GM12801 (cell line): Measurements from ENCODE around the gene CSF1R.

ENCODE experiments used
- TF ChIP-seq, protein P1 (sequence below): IDR thresholded peaks from one replicate; pipeline ENCODE4 v1.5.1; 2011; ENCODE audit warnings: control low read depth; ENCODE audit not compliant: insufficient read length; ENCODE audit errors: extremely low read depth

CSF1R gene

GRCh38 chr5:150022158-150022531, 64.2 kb downstream of the CSF1R start:
- TF ChIP-seq, protein P1, sequence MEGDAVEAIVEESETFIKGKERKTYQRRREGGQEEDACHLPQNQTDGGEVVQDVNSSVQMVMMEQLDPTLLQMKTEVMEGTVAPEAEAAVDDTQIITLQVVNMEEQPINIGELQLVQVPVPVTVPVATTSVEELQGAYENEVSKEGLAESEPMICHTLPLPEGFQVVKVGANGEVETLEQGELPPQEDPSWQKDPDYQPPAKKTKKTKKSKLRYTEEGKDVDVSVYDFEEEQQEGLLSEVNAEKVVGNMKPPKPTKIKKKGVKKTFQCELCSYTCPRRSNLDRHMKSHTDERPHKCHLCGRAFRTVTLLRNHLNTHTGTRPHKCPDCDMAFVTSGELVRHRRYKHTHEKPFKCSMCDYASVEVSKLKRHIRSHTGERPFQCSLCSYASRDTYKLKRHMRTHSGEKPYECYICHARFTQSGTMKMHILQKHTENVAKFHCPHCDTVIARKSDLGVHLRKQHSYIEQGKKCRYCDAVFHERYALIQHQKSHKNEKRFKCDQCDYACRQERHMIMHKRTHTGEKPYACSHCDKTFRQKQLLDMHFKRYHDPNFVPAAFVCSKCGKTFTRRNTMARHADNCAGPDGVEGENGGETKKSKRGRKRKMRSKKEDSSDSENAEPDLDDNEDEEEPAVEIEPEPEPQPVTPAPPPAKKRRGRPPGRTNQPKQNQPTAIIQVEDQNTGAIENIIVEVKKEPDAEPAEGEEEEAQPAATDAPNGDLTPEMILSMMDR = no peak

DNA sequence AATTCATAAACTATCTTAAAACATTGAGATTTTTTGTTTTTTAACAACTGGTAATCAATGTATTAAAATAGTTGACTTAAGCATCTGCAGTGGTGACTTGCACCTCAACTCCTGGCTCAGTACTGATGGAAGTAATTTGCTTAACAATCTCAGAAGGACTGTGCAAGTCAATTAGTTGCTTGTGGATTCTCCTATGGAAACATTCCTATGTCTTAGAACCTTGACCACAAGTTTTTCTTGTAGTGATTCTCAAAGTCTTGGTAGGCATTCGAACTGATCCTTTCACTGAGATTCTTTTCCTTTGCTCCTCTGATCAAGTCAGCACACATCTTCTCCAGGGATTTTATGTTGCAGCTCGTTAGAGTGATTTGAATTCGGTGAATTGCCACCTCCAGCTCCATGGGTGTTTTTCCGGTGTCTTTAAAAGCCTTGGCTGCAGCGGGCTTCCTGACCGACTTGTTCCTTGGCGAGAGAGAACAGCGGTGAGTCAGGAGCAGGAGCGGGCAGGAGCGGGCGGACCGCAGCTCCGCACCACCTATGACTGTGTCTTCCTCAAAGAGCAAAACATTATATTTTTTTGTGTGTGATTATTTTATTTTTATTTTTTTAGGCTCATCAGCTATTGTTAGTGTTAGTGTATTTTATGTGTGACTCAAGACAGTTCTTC, 64.7 kb downstream of the CSF1R start:
- TF ChIP-seq, protein P1 = no peak

DNA sequence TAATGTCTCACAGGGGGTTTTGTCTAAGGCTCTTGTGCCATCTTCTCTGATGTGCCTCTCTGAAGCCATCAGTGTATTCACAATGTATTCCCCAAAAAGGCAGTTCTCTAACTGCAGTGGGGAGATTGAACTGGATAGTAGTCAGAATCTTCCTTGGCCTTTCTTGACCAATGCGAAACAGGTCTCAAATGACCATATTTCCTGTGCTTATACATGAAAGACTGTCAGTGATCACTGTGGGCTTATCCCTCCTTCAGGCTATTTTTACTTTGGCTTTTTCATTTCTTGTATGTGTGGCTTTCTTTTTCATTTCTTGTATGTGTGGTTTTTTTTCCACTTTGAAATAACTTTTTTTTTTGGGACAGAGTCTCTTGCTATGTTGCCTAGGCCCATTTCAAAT, 66.1 kb downstream of the CSF1R start:
- TF ChIP-seq, protein P1 = no peak

GRCh38 chr5:150017226-150018005, 68.9 kb downstream of the CSF1R start:
- TF ChIP-seq, protein P1 = no peak

DNA sequence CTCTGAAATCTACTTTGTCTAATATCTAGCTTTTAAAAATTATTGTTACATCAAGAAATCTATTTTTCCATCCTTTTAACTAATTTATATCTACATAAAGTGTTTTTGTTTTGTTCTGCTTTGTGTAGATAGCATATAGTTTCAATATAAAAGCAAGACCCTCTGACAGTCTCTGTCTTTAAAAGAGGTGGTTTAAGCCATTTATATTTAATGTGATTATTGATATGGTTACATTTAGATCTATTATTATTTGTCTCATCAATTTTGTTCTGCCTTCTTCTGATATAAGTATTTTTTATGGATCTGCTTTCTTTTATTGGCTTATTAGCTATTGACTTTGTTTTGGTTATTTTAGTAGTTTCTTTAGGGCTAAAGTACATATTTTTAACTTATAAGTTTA, 69.8 kb downstream of the CSF1R start:
- TF ChIP-seq, protein P1 = no peak

DNA sequence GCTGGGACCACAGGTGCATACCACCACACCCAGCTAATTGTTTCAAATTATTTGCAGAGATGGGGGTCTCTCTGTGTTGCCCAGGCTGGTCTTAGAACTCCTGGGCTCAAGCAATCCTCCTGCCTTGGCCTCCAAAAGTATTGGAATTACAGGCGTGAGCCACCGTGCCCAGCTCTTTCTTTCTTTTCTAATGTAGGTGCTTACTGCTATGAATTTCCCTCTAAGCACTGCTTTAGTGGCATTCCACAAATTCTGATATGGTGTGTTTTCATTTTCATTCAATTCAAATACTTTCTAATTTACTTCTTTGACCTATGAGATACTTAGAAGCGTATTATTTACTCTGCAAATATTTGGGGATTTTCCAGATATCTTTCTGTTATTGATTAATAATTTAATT, 70.9 kb downstream of the CSF1R start:
- TF ChIP-seq, protein P1 = no peak

DNA sequence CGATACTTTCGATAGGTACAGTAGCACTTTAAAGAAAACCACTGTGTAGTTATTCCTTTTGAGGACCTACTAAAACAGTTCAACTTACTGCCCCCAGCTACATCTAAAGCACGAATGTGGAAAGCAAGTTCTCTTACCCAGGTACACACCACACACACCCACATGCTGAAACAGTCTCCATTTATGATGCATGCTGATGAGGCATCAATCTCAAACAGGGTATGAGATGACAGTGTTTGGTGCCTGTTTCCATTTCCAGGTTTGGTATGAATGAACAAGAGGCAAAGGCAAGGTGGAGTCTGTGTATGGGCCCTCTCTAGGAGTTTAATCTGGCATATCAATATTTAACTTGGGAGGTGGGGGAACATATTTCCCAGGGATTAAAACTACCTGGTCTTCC, 71.9 kb downstream of the CSF1R start:
- TF ChIP-seq, protein P1 = no peak
